ENCODE data around the gene MSLN. TPM values are rescaled to one million over a fixed set of nuclear protein-coding genes. Genes with fewer than 3 reads are reported as not detected.

Gene MSLN
- total and polyA plus RNA-seq, 2 of the 13 experiments (the other 11 are each of a cell fraction or from before 2014, with no cell fraction given): 2.0 to 2.3 TPM

DNA sequence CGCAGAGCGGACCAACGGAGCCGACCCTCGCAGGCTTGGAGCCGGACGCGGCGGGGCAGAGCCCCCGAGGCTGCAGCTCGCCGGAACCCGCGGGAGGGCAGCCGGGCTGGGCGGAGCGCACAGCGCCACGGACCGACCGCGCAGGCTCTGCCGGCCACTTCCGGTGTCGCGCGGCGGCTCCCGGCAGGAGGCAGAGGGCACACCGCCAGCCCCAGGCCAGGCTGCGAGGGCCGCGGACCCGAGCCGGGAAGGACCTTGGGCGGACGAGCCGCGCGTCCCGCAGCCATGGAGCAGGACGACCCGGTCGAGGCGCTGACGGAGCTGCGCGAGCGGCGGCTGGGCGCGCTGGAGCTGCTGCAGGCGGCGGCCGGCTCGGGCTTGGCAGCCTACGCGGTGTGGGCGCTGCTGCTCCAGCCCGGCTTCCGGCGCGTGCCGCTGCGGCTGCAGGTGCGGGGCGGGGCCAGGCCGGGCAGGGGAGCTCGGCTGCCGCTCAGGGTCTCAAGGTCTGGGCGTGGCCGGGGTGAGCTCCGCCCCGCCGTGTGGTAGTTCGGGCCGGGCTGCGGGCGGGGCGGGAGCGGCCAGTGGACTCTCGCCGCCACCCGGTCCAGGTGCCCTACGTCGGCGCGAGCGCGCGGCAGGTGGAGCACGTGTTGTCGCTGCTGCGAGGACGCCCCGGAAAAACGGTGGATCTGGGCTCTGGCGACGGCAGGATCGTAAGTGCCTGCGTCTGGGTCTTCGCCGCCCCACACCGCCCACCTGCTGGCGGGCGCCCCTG lies 39.4 kb upstream of the MSLN start, which contains the start of gene ANTKMT (continued):
- no peak for TF ChIP-seq MIER2 (CRISPR knock-in tag; IDR thresholded peaks at IDR 0.05)
- TF ChIP-seq, protein P1, sequence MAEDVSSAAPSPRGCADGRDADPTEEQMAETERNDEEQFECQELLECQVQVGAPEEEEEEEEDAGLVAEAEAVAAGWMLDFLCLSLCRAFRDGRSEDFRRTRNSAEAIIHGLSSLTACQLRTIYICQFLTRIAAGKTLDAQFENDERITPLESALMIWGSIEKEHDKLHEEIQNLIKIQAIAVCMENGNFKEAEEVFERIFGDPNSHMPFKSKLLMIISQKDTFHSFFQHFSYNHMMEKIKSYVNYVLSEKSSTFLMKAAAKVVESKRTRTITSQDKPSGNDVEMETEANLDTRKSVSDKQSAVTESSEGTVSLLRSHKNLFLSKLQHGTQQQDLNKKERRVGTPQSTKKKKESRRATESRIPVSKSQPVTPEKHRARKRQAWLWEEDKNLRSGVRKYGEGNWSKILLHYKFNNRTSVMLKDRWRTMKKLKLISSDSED (CRISPR knock-in tag; IDR thresholded peaks at IDR 0.05): no peak
- no peak for TF ChIP-seq MTA3 (CRISPR knock-in tag; IDR thresholded peaks at IDR 0.05)
- TF ChIP-seq ZNF34 (CRISPR knock-in tag; IDR thresholded peaks at IDR 0.05; ENCODE audit: borderline replicate concordance): 0 out of 2 replicates have a peak, but pooled peaks have one; percentile 67
- TF ChIP-seq, protein P2, sequence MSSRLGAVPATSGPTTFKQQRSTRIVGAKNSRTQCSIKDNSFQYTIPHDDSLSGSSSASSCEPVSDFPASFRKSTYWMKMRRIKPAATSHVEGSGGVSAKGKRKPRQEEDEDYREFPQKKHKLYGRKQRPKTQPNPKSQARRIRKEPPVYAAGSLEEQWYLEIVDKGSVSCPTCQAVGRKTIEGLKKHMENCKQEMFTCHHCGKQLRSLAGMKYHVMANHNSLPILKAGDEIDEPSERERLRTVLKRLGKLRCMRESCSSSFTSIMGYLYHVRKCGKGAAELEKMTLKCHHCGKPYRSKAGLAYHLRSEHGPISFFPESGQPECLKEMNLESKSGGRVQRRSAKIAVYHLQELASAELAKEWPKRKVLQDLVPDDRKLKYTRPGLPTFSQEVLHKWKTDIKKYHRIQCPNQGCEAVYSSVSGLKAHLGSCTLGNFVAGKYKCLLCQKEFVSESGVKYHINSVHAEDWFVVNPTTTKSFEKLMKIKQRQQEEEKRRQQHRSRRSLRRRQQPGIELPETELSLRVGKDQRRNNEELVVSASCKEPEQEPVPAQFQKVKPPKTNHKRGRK (CRISPR knock-in tag; IDR thresholded peaks at IDR 0.05): no peak
- no peak for TF ChIP-seq ZNF292 (CRISPR knock-in tag; IDR thresholded peaks at IDR 0.05; ENCODE audit: borderline replicate concordance, low read depth)
- TF ChIP-seq GATA4 (IDR thresholded peaks at IDR 0.05; ENCODE audit: borderline replicate concordance, low read depth): peak; percentile 53; the same call in 1 of the 2 replicates
- TF ChIP-seq, protein P3, sequence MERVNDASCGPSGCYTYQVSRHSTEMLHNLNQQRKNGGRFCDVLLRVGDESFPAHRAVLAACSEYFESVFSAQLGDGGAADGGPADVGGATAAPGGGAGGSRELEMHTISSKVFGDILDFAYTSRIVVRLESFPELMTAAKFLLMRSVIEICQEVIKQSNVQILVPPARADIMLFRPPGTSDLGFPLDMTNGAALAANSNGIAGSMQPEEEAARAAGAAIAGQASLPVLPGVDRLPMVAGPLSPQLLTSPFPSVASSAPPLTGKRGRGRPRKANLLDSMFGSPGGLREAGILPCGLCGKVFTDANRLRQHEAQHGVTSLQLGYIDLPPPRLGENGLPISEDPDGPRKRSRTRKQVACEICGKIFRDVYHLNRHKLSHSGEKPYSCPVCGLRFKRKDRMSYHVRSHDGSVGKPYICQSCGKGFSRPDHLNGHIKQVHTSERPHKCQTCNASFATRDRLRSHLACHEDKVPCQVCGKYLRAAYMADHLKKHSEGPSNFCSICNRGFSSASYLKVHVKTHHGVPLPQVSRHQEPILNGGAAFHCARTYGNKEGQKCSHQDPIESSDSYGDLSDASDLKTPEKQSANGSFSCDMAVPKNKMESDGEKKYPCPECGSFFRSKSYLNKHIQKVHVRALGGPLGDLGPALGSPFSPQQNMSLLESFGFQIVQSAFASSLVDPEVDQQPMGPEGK (CRISPR knock-in tag; IDR thresholded peaks at IDR 0.05): no peak; the same call in none of the 2 replicates
- TF ChIP-seq ERF (CRISPR knock-in tag; IDR thresholded peaks at IDR 0.05): peak; percentile 9
- peak; percentile 54; the same call in 1 of the 2 replicates for TF ChIP-seq ZNF598 (CRISPR knock-in tag; IDR thresholded peaks at IDR 0.05; ENCODE audit: borderline replicate concordance)
- TF ChIP-seq, protein P4, sequence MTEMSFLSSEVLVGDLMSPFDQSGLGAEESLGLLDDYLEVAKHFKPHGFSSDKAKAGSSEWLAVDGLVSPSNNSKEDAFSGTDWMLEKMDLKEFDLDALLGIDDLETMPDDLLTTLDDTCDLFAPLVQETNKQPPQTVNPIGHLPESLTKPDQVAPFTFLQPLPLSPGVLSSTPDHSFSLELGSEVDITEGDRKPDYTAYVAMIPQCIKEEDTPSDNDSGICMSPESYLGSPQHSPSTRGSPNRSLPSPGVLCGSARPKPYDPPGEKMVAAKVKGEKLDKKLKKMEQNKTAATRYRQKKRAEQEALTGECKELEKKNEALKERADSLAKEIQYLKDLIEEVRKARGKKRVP (CRISPR knock-in tag; IDR thresholded peaks at IDR 0.05): no peak
- TF ChIP-seq TSC22D2 (CRISPR knock-in tag; IDR thresholded peaks at IDR 0.05; ENCODE audit: borderline replicate concordance): no peak
- TF ChIP-seq, protein P5, sequence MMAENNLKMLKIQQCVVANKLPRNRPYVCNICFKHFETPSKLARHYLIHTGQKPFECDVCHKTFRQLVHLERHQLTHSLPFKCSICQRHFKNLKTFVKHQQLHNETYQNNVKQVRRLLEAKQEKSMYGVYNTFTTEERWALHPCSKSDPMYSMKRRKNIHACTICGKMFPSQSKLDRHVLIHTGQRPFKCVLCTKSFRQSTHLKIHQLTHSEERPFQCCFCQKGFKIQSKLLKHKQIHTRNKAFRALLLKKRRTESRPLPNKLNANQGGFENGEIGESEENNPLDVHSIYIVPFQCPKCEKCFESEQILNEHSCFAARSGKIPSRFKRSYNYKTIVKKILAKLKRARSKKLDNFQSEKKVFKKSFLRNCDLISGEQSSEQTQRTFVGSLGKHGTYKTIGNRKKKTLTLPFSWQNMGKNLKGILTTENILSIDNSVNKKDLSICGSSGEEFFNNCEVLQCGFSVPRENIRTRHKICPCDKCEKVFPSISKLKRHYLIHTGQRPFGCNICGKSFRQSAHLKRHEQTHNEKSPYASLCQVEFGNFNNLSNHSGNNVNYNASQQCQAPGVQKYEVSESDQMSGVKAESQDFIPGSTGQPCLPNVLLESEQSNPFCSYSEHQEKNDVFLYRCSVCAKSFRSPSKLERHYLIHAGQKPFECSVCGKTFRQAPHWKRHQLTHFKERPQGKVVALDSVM (CRISPR knock-in tag; IDR thresholded peaks at IDR 0.05): no peak; the same call in 1 of the 2 replicates
- 0 out of 2 replicates have a peak, but pooled peaks have one; percentile 38 for TF ChIP-seq ESRRA (CRISPR knock-in tag; IDR thresholded peaks at IDR 0.05; ENCODE audit: low read depth)
- TF ChIP-seq ZNF253 (CRISPR knock-in tag; IDR thresholded peaks at IDR 0.05; ENCODE audit: borderline replicate concordance): 0 out of 2 replicates have a peak, but pooled peaks have one; percentile 20
- no peak; the same call in 1 of the 2 replicates for TF ChIP-seq CBFB (CRISPR knock-in tag; IDR thresholded peaks at IDR 0.05)
- TF ChIP-seq PCBP2 (optimal IDR thresholded peaks at IDR 0.05; ENCODE audit: low read depth, low read length, poor library complexity, severe bottlenecking): no peak
- no peak for TF ChIP-seq NCOA1 (CRISPR knock-in tag; IDR thresholded peaks at IDR 0.05)
- TF ChIP-seq ZNF550 (CRISPR knock-in tag; IDR thresholded peaks at IDR 0.05; ENCODE audit: borderline replicate concordance): no peak
- TF ChIP-seq MEIS1 (CRISPR knock-in tag; IDR thresholded peaks at IDR 0.05; ENCODE audit: borderline replicate concordance): no peak
- no peak for TF ChIP-seq ZNF10 (CRISPR knock-in tag; IDR thresholded peaks at IDR 0.05; ENCODE audit: borderline replicate concordance, low read depth)

Measured in HepG2 (cell line).